ENCODE results near the gene TPSB2.

TPSB2 gene

DNA sequence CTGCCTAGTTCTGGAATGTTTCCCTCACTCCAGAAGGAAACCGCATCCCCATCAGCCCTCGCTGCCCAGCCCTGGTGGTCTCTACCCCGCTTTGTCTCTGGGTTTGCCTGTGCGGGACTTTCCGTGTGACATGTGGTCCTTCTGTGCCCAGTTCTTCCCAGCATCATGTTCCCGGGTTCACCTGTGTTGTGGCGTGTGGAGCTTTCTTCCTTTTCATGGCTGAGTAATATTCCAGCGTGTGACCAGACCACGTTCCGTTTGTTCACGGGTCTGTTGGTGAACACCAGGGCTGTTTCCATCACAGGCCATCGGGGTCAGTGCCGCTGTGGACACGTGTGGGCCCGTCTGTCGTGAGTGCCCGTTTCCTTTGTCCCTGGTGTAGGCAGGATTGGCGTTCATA, 45.0 kb downstream of the TPSB2 start:
- TF ChIP-seq SCRT1 (tag by site-specific recombination; IDR thresholded peaks at IDR 0.05; ENCODE audit: borderline replicate concordance), result no peak
- no peak for TF ChIP-seq ZNF341 (tag by site-specific recombination; IDR thresholded peaks at IDR 0.05; ENCODE audit: low read depth)
- no peak for TF ChIP-seq ZNF140 (tag by site-specific recombination; IDR thresholded peaks at IDR 0.05)
- peak; percentile 99 for TF ChIP-seq ZNF146 (tag by site-specific recombination; IDR thresholded peaks at IDR 0.05)
- no peak for TF ChIP-seq ZNF324 (tag by site-specific recombination; IDR thresholded peaks at IDR 0.05)
- TF ChIP-seq, protein P1, sequence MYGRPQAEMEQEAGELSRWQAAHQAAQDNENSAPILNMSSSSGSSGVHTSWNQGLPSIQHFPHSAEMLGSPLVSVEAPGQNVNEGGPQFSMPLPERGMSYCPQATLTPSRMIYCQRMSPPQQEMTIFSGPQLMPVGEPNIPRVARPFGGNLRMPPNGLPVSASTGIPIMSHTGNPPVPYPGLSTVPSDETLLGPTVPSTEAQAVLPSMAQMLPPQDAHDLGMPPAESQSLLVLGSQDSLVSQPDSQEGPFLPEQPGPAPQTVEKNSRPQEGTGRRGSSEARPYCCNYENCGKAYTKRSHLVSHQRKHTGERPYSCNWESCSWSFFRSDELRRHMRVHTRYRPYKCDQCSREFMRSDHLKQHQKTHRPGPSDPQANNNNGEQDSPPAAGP (tag by site-specific recombination; IDR thresholded peaks at IDR 0.05), result no peak
- no peak for TF ChIP-seq RBAK (tag by site-specific recombination; IDR thresholded peaks at IDR 0.05)
- no peak for TF ChIP-seq ZNF510 (tag by site-specific recombination; IDR thresholded peaks at IDR 0.05; ENCODE audit: insufficient replicate concordance)
- TF ChIP-seq, protein P2, sequence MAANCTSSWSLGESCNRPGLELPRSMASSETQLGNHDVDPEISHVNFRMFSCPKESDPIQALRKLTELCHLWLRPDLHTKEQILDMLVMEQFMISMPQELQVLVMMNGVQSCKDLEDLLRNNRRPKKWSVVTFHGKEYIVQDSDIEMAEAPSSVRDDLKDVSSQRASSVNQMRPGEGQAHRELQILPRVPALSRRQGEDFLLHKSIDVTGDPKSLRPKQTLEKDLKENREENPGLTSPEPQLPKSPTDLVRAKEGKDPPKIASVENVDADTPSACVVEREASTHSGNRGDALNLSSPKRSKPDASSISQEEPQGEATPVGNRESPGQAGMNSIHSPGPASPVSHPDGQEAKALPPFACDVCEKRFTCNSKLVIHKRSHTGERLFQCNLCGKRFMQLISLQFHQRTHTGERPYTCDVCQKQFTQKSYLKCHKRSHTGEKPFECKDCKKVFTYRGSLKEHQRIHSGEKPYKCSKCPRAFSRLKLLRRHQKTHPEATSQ (tag by site-specific recombination; IDR thresholded peaks at IDR 0.05), result no peak
- H3K9me3 ChIP-seq (ENCODE audit: control insufficient read depth, insufficient read depth, low read depth, low read length), result no peaks in the 10 kb centered on the region
- POLR2A ChIA-PET, result no interaction called here
- peaks cover 3% of the 10 kb centered on the region; the same call in 1 of the 2 replicates for H3K4me1 ChIP-seq (ENCODE audit: control insufficient read depth, insufficient read depth, low read length)
- no peaks in the 10 kb centered on the region for H3K36me3 ChIP-seq (ENCODE audit: control insufficient read depth in 2 of 2, insufficient read depth in 1 of 2, low read length in 2 of 2)
- CTCF ChIA-PET, result interaction anchor here (0.7 to 1.2 kb wide), 2 partner anchors 8 to 422 kb away, joined by 3 read pairs; no protein-coding TSS in a partner anchor
- no peak overlapping the region for H3K4me3 ChIP-seq (ENCODE audit: low read depth, low read length)
- H3K27ac ChIP-seq (ENCODE audit: extremely low read depth, low read depth, low read length), result no peak overlapping the region

DNA sequence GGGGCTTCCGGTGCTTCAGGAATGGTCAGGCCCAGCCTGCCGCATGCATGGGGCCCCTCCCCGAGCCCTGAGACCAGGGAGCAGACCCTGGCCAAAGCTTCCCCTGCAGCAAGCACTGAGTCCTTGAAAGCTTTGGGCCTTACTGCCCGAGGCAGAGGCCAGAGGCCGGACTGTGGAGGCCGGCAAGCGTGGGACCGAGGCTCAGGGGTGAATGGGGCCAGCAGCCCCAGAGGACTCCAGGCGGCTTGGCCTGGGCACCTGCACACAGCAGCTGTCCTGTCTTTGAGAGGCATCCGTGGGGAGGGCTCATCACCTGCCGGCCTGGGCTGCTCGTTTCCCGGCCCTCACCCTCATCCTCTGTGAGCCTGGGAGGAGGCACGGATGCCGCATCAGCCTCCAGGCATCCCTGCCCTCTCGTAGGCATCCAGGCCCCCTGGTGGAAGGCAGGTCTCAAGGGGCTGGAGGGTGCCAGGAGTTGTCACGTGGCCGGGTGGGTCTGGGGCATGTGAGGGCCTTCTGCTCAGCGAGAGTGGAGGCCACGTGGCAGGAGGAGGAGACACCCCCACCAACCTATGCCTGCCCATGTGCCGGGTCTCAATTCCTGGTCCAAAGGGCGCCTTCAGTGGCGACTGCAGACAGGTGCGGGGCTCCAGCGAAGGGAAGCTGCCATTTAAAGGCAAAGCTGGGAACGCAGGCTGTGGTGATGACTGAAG, 45.7 kb downstream of the TPSB2 start:
- CTCF ChIA-PET, result interaction anchor here (0.6 to 1.2 kb wide), 5 partner anchors 9 to 423 kb away, joined by 3 to 5 read pairs (median 3); no protein-coding TSS in a partner anchor
- Histone ChIP-seq H3K9me3 (ENCODE audit: control insufficient read depth, insufficient read depth, low read depth, low read length) (no peaks in the 10 kb centered on the region), H3K4me3 (ENCODE audit: low read depth, low read length) (no peak overlapping the region), H3K27ac (ENCODE audit: extremely low read depth, low read depth, low read length) (no peak overlapping the region), H3K36me3 (ENCODE audit: control insufficient read depth in 2 of 2, insufficient read depth in 1 of 2, low read length in 2 of 2) (no peaks in the 10 kb centered on the region), H3K4me1 (ENCODE audit: control insufficient read depth, insufficient read depth, low read length) (peaks cover 3% of the 10 kb centered on the region; the same call in 1 of the 2 replicates)
- TF ChIP-seq ZNF341 (tag by site-specific recombination; IDR thresholded peaks at IDR 0.05; ENCODE audit: low read depth) (peak; percentile 60), ZNF114 (tag by site-specific recombination; IDR thresholded peaks at IDR 0.05) (no peak)
- POLR2A ChIA-PET, result no interaction called here

DNA sequence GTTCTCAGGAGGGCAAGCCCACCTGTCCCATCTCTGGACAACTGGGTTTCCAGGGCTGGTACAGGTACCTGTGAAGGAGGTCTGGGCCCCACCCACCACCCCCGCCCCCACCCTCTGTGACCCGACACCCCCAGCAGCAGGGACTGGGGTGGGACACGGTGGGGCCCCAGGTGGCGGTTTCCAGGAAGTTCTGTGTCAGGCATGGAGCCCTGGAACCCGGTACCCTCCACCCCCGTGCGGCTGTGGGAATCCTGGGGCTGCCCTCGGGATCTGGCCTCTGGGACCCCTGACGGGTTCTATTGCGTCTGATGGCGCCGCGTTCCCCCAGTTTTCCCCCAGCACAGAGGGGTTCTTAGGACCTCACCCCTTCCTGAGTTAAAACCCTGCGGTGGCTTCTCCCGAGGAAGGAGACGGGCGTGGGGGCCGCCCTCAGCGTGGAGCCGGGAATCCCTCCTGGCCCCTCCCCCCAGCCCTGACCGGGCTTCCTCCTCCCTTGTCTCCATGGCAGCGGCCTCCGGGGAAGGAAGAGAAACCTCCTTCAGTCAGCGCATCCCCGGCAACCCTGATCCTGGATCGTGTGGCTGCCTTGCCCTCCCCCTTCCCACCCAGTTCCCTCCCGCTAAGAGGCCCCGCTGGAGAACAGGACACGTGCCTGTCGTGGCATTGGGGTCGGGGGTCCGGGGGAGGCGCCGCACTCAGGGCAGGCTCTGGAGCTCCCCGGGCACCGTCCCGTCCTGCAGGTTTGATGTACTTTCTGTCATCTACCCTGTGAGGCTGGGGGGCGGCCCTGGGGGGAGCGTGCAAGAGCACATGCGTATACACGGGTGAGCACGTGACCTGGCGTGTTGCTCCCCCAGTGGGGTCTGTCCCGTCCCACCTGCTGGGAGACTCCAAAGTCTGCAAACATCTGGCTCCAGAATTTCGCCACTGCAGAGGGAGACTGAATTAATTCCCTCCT, 46.8 kb downstream of the TPSB2 start:
- ChIA-PET POLR2A (interaction anchor here (0.5 to 1.1 kb wide), 2 partner anchors 9 to 189 kb away, joined by 4 read pairs; no protein-coding TSS in a partner anchor), CTCF (interaction anchor here (1.0 to 1.6 kb wide), 5 partner anchors 10 to 77 kb away, joined by 3 to 5 read pairs (median 4); no protein-coding TSS in a partner anchor)
- Histone ChIP-seq H3K4me3 (ENCODE audit: low read depth, low read length) (peak overlapping the region; percentile 11; the same call in 1 of the 2 replicates), H3K27ac (ENCODE audit: extremely low read depth, low read depth, low read length) (no peak overlapping the region), H3K9me3 (ENCODE audit: control insufficient read depth, insufficient read depth, low read depth, low read length) (no peaks in the 10 kb centered on the region), H3K4me1 (ENCODE audit: control insufficient read depth, insufficient read depth, low read length) (peaks cover 3% of the 10 kb centered on the region; the same call in 1 of the 2 replicates), H3K36me3 (ENCODE audit: control insufficient read depth in 2 of 2, insufficient read depth in 1 of 2, low read length in 2 of 2) (no peaks in the 10 kb centered on the region)
- peak; percentile 65 for TF ChIP-seq EGR2 (tag by site-specific recombination; IDR thresholded peaks at IDR 0.05; ENCODE audit: low read depth)
- TF ChIP-seq ZBTB48 (tag by site-specific recombination; IDR thresholded peaks at IDR 0.05), result no peak
- TF ChIP-seq ZBTB1 (tag by site-specific recombination; IDR thresholded peaks at IDR 0.05), result no peak
- no peak for TF ChIP-seq ZFP69B (tag by site-specific recombination; IDR thresholded peaks at IDR 0.05)
- no peak for TF ChIP-seq PRDM1 (tag by site-specific recombination; IDR thresholded peaks at IDR 0.05)
- no peak for TF ChIP-seq HOXA7 (CRISPR knock-in tag; IDR thresholded peaks at IDR 0.05; ENCODE audit: borderline replicate concordance)
- TF ChIP-seq ZNF624 (tag by site-specific recombination; IDR thresholded peaks at IDR 0.05), result no peak
- no peak for TF ChIP-seq ZNF830 (tag by site-specific recombination; IDR thresholded peaks at IDR 0.05; ENCODE audit: low read depth)
- no peak for TF ChIP-seq ZNF416 (tag by site-specific recombination; IDR thresholded peaks at IDR 0.05)
- TF ChIP-seq GLIS1 (tag by site-specific recombination; IDR thresholded peaks at IDR 0.05), result peak; percentile 80
- no peak for TF ChIP-seq ZEB2 (tag by site-specific recombination; IDR thresholded peaks at IDR 0.05)
- no peak for TF ChIP-seq ZNF76 (tag by site-specific recombination; IDR thresholded peaks at IDR 0.05; ENCODE audit: borderline replicate concordance, low read depth)
- TF ChIP-seq ZNF302 (tag by site-specific recombination; IDR thresholded peaks at IDR 0.05; ENCODE audit: low read depth), result no peak
- TF ChIP-seq ZNF157 (tag by site-specific recombination; IDR thresholded peaks at IDR 0.05), result no peak
- TF ChIP-seq ZNF2 (tag by site-specific recombination; IDR thresholded peaks at IDR 0.05), result no peak
- no peak for TF ChIP-seq ZNF184 (tag by site-specific recombination; IDR thresholded peaks at IDR 0.05)
- TF ChIP-seq ZNF169 (tag by site-specific recombination; IDR thresholded peaks at IDR 0.05), result no peak
- no peak for TF ChIP-seq ZNF677 (tag by site-specific recombination; IDR thresholded peaks at IDR 0.05)
- TF ChIP-seq ZNF837 (tag by site-specific recombination; IDR thresholded peaks at IDR 0.05), result no peak
